K562 (cell line): ENCODE measurements around the gene ERAL1. TPM values are rescaled to one million over a fixed set of nuclear protein-coding genes. Genes with fewer than 3 reads are reported as not detected.

ENCODE experiments used
- ARID3A ChIP-seq: IDR thresholded peaks from 2 replicates; pipeline ENCODE4 v1.6.1; 2012; ENCODE audit warnings: low read depth, low read length, improper control_type of control experiment, borderline replicate concordance
- FOXA3 ChIP-seq, 2 experiments: fragments of 450-650 bp in 1 of 2; sonication (generic) in 1 of 2; formaldehyde crosslinking; IDR thresholded peaks in 1 of 2; conservative IDR thresholded peaks in 1 of 2; 2 replicates each; pipeline versions ENCODE4 v1.4.0 to v1.8.0; 2020 to 2022; ENCODE audit warnings: mild to moderate bottlenecking in 2 of 2, missing genetic modification reagents in 1 of 2
- HMGXB4 ChIP-seq: sonication (generic); formaldehyde crosslinking; IDR thresholded peaks from 2 replicates; pipeline ENCODE4 v1.8.1; 2023; ENCODE audit warnings: mild to moderate bottlenecking, missing genetic modification reagents
- HOXB6 ChIP-seq: fragments of 250-450 bp; sonication (Bioruptor Pico); IDR thresholded peaks from 2 replicates; pipeline ENCODE4 v1.5.1; 2022; ENCODE audit warnings: mild to moderate bottlenecking, borderline replicate concordance
- MAZ ChIP-seq, 2 experiments: fragments of 450-650 bp in 1 of 2; sonication (generic) in 1 of 2; formaldehyde crosslinking; IDR thresholded peaks in 1 of 2; conservative IDR thresholded peaks in 1 of 2; 2 replicates each; pipeline versions ENCODE4 v1.4.0 to v1.5.0; 2020; ENCODE audit warnings: mild to moderate bottlenecking in 1 of 2, missing genetic modification reagents in 1 of 2
- MIER1 ChIP-seq: fragments of 450-650 bp; IDR thresholded peaks from 2 replicates; pipeline ENCODE4 v1.6.1; 2016; ENCODE audit warnings: antibody characterized with exemption, mild to moderate bottlenecking, low read depth
- MTA3 ChIP-seq: fragments of 450-650 bp; formaldehyde crosslinking; IDR thresholded peaks from 2 replicates; pipeline ENCODE4 v1.6.1; 2017; ENCODE audit warnings: mild to moderate bottlenecking, borderline replicate concordance
- MXD1 ChIP-seq: fragments of 250-450 bp; sonication (Bioruptor Pico); IDR thresholded peaks from 2 replicates; pipeline ENCODE4 v1.8.0; 2021; ENCODE audit warnings: borderline replicate concordance, mild to moderate bottlenecking, moderate library complexity; ENCODE audit not compliant: poor library complexity, severe bottlenecking
- POLR2AphosphoS2 ChIP-seq: IDR thresholded peaks from 2 replicates; pipeline ENCODE4 v1.6.1; 2012; ENCODE audit warnings: low read length, improper control_type of control experiment
- RBM34 ChIP-seq: fragments of 200-400 bp; formaldehyde crosslinking; IDR thresholded peaks from 2 replicates; pipeline ENCODE4 v1.6.1; 2018; ENCODE audit warnings: low read length, borderline replicate concordance; ENCODE audit not compliant: insufficient read depth
- TRIM25 ChIP-seq: fragments of 450-650 bp; IDR thresholded peaks from 2 replicates; pipeline ENCODE4 v1.7.0; 2016; ENCODE audit warnings: borderline replicate concordance
- ZC3H4 ChIP-seq: sonication (generic); formaldehyde crosslinking; IDR thresholded peaks from 2 replicates; pipeline ENCODE4 v1.9.0; 2021; ENCODE audit warnings: missing genetic modification reagents, borderline replicate concordance
- ZKSCAN8 ChIP-seq: fragments of 200-800 bp; sonication (Bioruptor generic); IDR thresholded peaks from 2 replicates; pipeline ENCODE4 v1.6.1; 2016; ENCODE audit warnings: missing genetic modification characterization, missing compliant biosample characterization
- ZNF384 ChIP-seq: IDR thresholded peaks from 2 replicates; pipeline ENCODE4 v1.6.1; 2012; ENCODE audit warnings: low read depth, low read length, improper control_type of control experiment
- ZNF511 ChIP-seq: sonication (generic); formaldehyde crosslinking; IDR thresholded peaks from 2 replicates; pipeline ENCODE4 v1.8.0; 2022; ENCODE audit warnings: mild to moderate bottlenecking, missing genetic modification reagents
- ZNF695 ChIP-seq: fragments of 450-650 bp; formaldehyde crosslinking; IDR thresholded peaks from 2 replicates; pipeline ENCODE4 v1.4.0; 2020; ENCODE audit warnings: mild to moderate bottlenecking, moderate library complexity
- polyA plus RNA-seq, 8 experiments: library from polyadenylated mRNA; depleted of rRNA in 4 of 8; stranded (reverse) in 5 of 8; unstranded in 3 of 8; fragments of >200 nt; fragmentation: Nextera tagmentation in 2 of 8; fragmentation: Illumina TruSeq in 1 of 8; extraction: Ambion mirVana in 2 of 8; extraction: Trizol in 1 of 8; gene quantifications; 2 replicates each; pipeline versions ENCODE4 v1.2.1 to v1.2.3, GENCODE V29; 2011 to 2014; ENCODE audit warnings: inconsistent platforms in 1 of 8, missing spikeins in 1 of 8
- total RNA-seq, 7 experiments: library from RNA; depleted of rRNA in 6 of 7; stranded (reverse); fragments of >200 nt in 6 of 7; fragmentation: Illumina TruSeq in 2 of 7; extraction: Trizol in 2 of 7; gene quantifications; 2 replicates each; pipeline versions ENCODE4 v1.2.1 to v1.2.3, GENCODE V29; 2011 to 2021; ENCODE audit warnings: low replicate concordance in 1 of 7

ERAL1 gene
- total and polyA plus RNA-seq, 9 of the 15 experiments (the other 6 are each of a cell fraction or from before 2014, with no cell fraction given) = 37.5 to 351 (median 106) TPM

GRCh38 chr17:28865946-28866752, 11.3 kb downstream of the ERAL1 start (continued):
- TF ChIP-seq ZNF511 = no peak
- no peak for TF ChIP-seq FOXA3 (CRISPR knock-in tag; conservative IDR thresholded peaks at IDR 0.05 in 1 of 2, IDR thresholded peaks at IDR 0.05 in 1 of 2)
- 0 out of 2 replicates have a peak, but pooled peaks have one; percentile 13 for TF ChIP-seq ZKSCAN8 (CRISPR knock-in tag)
- TF ChIP-seq MIER1 = no peak
- no peak for TF ChIP-seq ZC3H4 (CRISPR knock-in tag)
- no peak for TF ChIP-seq POLR2AphosphoS2
- no peak for TF ChIP-seq ARID3A
- TF ChIP-seq HMGXB4 = no peak
- TF ChIP-seq HOXB6 (CRISPR knock-in tag) = no peak
- TF ChIP-seq TRIM25 = no peak
- peak; percentile 1 for TF ChIP-seq MXD1 (CRISPR knock-in tag)
- TF ChIP-seq MAZ (CRISPR knock-in tag; conservative IDR thresholded peaks at IDR 0.05 in 1 of 2, IDR thresholded peaks at IDR 0.05 in 1 of 2) = no peak
- no peak for TF ChIP-seq ZNF695
- no peak for TF ChIP-seq MTA3
- no peak for TF ChIP-seq RBM34
- TF ChIP-seq ZNF384 = no peak
